Bronchial epithelial cell (primary cell): ENCODE results near the gene ABCC1. TPM values are rescaled to one million over a fixed set of nuclear protein-coding genes. Genes with fewer than 3 reads are reported as not detected.
A peak's percentile ranks its signal among the peaks of the same experiment; 100 is the strongest.
"Not testable (repeated sequence)": the region's sequence is repeated elsewhere in the genome, so short reads cannot be mapped to it uniquely, and the experiment has no call there.

Source experiments
- DNase-seq: peaks from one replicate; pipeline ENCODE4 v3.0.0-alpha.2; 2010; ENCODE audit warnings: low read depth
- FAIRE-seq: peaks from 2 replicates; lab custom pipeline; 2011; peaks lifted over from hg19 to GRCh38; lab: Jason Lieb, UNC
- H3K27me3 ChIP-seq: 2 replicates; pipeline ENCODE4 v1.5.1; 2011; ENCODE audit warnings: low read length; ENCODE audit not compliant: control insufficient read depth, insufficient read depth
- H3K36me3 ChIP-seq: 2 replicates; pipeline ENCODE4 v1.5.1; 2011; ENCODE audit warnings: low read length; ENCODE audit not compliant: control insufficient read depth, insufficient read depth
- H3K4me3 ChIP-seq: 2 replicates; pipeline ENCODE4 v1.5.1; 2011; ENCODE audit warnings: mild to moderate bottlenecking, low read depth, low read length, control low read depth
- CTCF ChIP-seq: IDR thresholded peaks from 2 replicates; pipeline ENCODE4 v1.5.1; 2011; ENCODE audit warnings: mild to moderate bottlenecking, moderate library complexity, low read length, control low read depth, inconsistent platforms; ENCODE audit not compliant: insufficient read depth, severe bottlenecking
- total RNA-seq: library from RNA; depleted of rRNA; stranded (reverse); fragments of >200 nt; gene quantifications from 2 replicates; pipeline ENCODE4 v1.2.1, GENCODE V29; 2014

The ABCC1 gene
- total RNA-seq, 1 donor from 2014 or later = 31.3 TPM

GRCh38 chr16:16185095-16185494 lies 235.7 kb downstream of the ABCC1 start:
- FAIRE-seq = no peak
- Histone ChIP-seq H3K36me3 (no peaks in the 10 kb centered on the region), H3K27me3 (no peaks in the 10 kb centered on the region), H3K4me3 (no peak overlapping the region)
- no peak for TF ChIP-seq CTCF
- DNase-seq = no peak

GRCh38 chr16:16186820-16187219 lies 237.4 kb downstream of the ABCC1 start:
- H3K36me3 ChIP-seq = no peaks in the 10 kb centered on the region
- H3K4me3 ChIP-seq = no peak overlapping the region
- DNase-seq (no peak), FAIRE-seq (no peak)
- no peaks in the 10 kb centered on the region for H3K27me3 ChIP-seq
- no peak for TF ChIP-seq CTCF

DNA sequence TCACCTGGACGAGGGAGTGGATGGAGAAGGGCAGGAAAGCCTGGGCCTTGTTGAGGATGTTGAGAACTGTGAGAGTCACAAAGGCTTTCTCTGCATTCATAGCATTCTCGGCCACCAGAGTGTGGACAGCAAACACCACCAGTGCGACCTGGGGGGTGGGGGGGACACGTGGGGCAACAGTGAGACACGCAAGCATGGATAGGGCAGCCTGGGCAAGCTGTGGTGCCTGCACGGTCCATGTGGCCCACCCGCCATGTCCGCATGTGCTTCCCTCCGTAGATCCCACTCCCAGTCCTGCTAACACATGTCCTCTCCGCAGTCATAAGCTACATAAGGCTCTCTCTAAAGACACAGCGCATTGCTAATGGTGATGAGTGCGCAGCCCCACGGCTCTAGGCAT lies 239.4 kb downstream of the ABCC1 start:
- DNase-seq = no peak
- Histone ChIP-seq H3K36me3 (no peaks in the 10 kb centered on the region), H3K27me3 (no peaks in the 10 kb centered on the region), H3K4me3 (no peak overlapping the region)
- no peak for TF ChIP-seq CTCF
- peak; percentile 13 for FAIRE-seq

- TF ChIP-seq CTCF = no peak
- DNase-seq (no peak), FAIRE-seq (no peak)
- no peaks in the 10 kb centered on the region for H3K27me3 ChIP-seq
- no peaks in the 10 kb centered on the region for H3K36me3 ChIP-seq
- H3K4me3 ChIP-seq = no peak overlapping the region
Observed at GRCh38 chr16:16189842-16190241, 240.4 kb downstream of the ABCC1 start.

- DNase-seq = no peak
- H3K36me3 ChIP-seq = no peaks in the 10 kb centered on the region
- no peak for FAIRE-seq
- TF ChIP-seq CTCF = no peak
- no peaks in the 10 kb centered on the region for H3K27me3 ChIP-seq
- H3K4me3 ChIP-seq = no peak overlapping the region
Observed at GRCh38 chr16:16190546-16190945, 241.1 kb downstream of the ABCC1 start.

DNA sequence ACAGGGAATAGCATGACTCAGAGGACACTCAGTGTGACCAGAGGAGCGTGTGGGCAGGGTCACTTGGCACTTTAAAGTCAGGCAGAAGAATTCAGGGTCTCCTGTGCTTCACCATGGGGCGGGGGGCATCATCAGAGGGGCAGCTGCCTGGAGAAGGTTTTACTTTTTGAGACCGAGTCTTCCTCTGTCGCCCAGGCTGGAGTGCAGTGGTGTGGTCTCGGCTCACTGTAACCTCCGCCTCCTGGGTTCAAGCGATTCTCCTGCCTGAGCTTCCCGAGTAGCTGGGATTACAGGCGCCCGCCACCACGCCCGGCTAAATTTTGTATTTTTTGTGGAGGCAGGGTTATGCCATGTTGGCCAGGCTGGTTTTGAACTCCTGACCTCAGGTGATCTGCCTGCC lies 241.6 kb downstream of the ABCC1 start:
- not testable (repeated sequence) for H3K27me3 ChIP-seq, H3K36me3 ChIP-seq, H3K4me3 ChIP-seq, DNase-seq, FAIRE-seq
